Stimulated activated CD8-positive, alpha-beta memory T cell treated with anti-CD3 and anti-CD28 coated beads, Interleukin-12 subunit alpha, Interleukin-12 subunit beta, amount 100 ng/mL, for 1 hour (primary cell): ENCODE measurements around the gene SMAGP.
"Not testable (repeated sequence)": the region's sequence is repeated elsewhere in the genome, so short reads cannot be mapped to it uniquely, and the experiment has no call there.

Experiments
- DNase-seq: peaks from one replicate; pipeline ENCODE4 v3.0.0-alpha.2; 2020; ENCODE audit warnings: low read depth

Gene SMAGP

GRCh38 chr12:51264297-51264696, 5.9 kb downstream of the SMAGP start:
- DNase-seq = no peak

DNA sequence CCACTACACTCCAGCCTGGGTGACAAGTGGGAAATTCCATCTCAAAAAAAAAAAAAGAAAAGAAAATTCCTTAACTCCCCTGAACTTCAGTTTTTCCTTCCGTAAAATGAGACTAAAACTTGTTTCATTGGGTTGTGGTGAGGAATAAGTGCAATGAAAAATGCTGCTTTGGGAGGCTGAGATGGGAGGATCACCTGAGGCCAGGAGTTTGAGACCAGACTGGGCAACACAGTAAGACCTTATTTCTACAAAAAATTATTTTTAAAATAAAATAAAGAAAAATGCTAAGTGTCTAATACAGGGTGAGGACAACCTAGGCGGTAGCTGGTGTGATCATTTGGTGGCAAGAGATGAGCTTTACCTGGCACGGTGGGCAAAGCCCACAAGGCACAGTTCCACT, 6.9 kb downstream of the SMAGP start:
- no peak for DNase-seq

DNA sequence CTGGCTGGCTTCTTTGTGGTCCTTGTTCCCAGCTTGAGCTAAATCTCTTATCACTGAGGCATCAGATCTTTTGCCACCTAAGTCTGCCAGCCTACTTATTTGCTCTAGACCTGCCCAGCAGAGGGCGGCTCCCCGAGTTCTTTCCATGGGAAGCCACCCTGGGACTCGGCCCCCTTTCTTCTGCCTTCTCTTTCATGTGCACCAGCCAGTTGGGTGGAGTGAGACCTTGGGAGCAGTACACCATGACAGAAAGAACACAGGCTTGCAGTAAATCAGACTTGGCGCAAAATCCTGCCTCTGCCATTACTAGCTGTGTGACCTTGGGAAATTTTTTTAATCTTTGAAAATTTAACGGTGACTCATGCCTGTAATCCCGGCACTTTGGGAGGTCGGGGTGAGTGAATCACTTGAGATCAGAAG, 7.4 kb downstream of the SMAGP start:
- DNase-seq = no peak

GRCh38 chr12:51259600-51259999, 10.6 kb downstream of the SMAGP start:
- DNase-seq = not testable (repeated sequence)

DNA sequence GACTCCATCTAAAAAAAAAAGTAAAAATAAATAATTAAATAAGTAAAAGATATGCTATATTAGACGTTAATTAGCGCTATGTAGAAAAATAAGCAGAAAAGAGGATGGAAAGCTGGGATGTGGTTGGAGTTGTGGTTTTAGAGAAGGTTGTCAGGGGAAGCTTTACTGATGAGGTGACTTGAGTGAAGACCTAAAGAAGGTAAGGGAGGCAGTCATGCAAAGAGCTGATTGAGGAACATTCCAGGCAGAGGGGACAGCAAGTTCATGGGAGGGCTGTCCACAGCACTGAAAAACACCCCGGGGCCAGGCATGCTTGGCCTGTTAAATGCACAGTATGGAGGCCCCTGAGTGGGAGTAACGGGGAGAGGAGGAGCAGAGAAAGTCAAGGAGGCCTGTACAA, 15.7 kb downstream of the SMAGP start:
- DNase-seq = no peak

- no peak for DNase-seq
These were observed 16.9 kb downstream of the SMAGP start for GRCh38 chr12:51253276-51253675.

DNA sequence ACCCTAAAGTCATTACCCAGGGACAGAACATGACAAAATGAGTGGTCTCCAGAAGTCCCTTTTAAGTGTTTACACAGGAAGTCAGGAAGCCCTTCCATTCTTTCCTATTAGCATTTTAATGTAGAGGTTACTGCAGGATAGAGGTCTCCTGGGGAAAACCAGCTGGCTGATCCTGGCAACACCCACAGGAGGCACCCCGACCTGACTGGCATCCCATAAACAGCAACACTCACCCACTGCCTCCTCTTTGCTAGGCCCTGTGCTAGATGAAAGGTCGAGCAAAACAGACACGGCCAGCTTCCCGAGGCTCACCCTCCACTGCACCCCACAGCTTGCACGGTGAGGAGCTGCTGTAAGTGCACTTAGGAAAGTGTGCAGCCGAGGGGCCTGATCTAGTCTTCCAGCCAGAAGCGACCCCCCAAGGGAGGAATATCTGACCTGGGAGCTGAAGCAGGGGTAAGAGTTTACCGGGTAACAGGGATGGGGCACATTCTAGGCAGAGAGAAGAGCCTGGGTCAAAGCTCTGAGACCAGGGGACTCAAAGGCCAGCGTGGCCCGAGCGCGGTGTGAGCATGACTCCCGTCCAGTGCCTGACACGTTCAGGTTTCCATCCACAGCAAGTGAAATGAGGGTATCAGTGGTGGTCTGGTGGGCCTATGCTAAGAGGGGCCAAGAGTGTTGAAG, 22.6 kb downstream of the SMAGP start:
- DNase-seq = no peak

GRCh38 chr12:51246254-51246853, 23.9 kb downstream of the SMAGP start:
- no peak for DNase-seq

DNA sequence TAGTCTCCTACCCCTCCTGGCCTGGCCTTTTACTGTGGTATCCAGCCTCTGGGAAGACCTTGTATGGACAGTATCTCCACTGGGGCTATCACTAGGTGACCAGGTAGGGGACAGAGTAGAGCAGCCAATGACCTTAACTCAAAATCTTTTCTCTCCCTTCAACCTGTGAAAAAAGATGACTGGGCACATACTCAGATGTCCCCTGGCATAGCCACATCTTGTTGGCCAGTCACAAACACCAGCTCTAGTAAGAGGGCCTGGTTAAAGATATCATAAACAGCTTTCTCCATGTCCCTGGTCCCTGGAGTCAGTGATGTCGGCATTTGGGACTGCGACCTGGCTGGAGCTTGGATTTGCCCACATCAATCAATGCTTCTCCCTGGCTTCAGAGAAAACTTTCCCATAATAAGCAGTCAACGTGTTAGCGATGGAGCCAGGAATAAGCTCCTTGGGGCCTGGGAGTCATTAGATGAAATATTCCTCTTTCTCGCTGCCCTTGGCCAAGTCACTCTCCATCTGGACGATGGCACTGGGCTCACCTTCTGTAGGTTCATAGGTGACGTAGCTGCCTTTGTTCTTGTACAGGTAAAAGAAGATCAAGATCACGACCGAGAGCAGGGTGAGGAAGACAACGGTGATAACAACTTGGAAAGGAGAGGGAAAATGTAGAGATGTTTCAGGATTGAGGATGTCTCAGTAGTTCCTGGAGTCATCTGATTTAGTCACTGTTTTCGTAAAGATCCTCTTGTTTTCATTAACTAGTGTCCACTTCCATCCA, 24.6 kb downstream of the SMAGP start:
- no peak for DNase-seq

DNA sequence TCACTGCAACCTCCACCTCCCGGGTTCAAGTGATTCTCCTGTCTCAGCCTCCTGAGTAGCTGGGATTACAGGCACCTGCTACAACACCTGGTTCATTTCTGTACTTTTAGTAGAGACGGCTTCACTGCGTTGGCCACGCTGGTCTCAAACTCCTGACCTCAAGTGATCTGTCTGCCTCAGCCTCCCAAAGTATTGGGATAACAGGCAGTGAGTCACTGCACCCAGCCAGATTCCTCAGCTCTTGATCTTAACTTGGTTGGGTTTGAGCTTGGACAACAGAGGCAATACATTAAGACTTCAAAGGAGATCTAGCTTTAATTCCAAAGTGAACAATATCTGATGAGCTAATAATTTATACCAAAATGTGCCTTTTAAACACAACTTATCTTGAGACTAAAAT, 25.9 kb downstream of the SMAGP start:
- no peak for DNase-seq

DNA sequence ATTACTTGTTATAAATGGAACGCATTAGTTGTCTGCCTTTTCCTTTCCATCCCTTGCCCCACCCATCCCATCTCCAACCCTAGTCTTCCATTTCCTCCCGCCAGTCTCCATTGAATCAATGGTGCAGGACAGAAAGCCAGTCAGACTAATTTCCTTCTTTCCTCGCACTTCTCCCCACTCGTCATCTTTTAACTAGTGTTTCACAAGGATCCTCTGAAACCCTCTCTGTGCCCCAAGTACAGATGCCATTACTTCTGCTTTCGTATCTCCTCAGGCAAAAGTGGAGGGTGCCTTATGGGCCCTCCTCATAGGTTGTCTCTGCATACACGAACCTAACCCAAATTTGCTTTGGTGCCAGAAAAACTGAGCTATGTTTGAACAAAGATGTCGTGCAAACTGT, 27.3 kb downstream of the SMAGP start:
- no peak for DNase-seq

DNA sequence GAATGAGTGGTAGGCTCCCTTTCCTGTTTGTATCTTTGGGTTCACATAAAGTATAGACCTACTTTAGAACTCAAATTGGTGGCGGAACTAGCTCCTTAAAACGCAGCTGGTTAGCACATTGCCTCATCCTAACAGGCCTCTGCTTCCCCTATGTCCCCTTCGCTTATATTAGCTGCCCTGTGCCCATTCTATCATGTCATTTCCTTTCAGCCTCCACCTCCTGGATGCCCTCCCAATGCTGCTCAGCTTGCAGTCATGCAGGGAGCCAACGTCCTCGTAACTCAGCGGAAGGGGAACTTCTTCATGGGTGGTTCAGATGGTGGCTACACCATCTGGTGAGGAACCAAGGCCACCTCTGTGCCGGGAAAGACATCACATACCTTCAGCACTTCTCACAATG, 28.1 kb downstream of the SMAGP start:
- no peak for DNase-seq

DNA sequence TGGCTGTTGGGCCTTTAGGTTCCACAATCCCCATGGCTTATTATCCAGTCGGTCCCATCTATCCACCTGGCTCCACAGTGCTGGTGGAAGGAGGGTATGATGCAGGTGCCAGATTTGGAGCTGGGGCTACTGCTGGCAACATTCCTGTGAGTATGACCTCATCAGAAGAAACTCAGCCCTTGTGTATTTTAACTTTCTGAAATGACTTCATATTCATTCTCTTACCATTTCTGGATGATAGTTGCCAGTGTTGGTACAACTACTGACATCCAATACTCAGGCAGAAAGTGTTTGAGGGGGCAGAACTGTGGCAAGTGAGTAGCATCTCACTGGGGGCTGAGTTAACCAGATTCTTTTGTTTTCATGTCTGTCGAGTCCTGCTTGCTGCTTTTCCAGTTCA, 29.2 kb downstream of the SMAGP start:
- DNase-seq = no peak

DNA sequence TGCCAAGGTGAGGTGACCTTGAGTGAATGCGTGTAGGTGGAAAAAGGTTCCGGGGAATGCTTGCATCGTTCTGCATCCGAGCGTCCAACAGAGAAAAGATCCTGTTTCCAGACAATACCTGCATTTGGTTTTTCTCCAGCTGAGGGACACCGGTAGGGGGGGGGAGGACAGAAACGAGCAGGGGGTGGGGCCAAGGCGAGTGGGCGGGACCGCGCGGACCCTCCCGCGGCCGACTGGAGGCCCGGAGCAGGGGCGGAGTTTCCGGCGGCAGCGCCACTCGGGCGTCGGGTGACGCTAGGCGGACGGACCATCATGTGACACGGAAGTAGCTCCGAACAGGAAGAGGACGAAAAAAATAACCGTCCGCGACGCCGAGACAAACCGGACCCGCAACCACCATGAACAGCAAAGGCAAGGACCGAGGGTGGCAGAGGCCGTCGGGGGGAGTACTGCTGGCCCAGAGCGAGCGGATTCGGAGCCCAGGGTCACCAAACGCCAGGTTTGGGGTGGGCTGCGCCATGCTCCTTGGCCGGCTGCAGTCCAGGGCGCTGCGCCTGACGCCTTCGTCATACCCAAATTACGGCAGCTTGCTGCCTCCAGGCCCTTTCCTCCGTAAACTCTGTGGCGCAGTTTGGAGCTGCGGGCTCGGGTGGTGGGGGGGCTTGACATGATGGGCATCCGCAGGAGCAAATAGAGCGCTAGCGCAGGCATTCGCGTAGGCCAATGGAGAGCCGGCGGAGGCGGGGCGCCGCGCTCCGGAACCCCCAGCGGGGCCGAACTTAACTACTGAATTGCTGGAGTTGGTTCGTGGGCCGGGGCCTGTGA, 31.5 kb downstream of the SMAGP start, which contains the start of gene DAZAP2:
Gene DAZAP2 (plus strand): TSS at position 317 of the 825 bp plus-strand sequence. CDS start 82 bp downstream, at position 399.
- DNase-seq = peak; percentile 92

DNA sequence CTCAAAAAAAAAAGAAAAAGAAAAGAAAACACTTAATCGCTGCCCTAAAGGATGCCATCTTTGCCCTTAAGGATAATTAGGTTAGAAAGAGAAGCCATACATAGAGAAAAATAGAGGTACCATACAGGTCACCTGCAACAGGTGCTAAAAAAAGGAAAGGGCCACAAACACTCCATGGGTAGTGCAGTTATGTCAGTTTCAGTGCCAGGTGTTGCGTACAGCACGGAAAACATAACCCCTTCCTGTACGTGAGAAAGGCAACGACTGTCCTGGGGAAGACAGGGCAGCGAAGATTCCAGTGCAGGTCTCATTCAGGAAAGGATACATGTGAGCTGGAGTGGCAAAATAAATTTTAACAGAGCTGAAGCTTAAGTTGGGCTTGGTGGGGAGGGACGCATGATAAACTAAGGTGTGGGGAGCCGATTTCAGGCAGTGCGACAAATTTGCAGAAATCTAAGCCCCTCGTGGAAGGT, 32.1 kb downstream of the SMAGP start:
- DNase-seq = no peak

DNA sequence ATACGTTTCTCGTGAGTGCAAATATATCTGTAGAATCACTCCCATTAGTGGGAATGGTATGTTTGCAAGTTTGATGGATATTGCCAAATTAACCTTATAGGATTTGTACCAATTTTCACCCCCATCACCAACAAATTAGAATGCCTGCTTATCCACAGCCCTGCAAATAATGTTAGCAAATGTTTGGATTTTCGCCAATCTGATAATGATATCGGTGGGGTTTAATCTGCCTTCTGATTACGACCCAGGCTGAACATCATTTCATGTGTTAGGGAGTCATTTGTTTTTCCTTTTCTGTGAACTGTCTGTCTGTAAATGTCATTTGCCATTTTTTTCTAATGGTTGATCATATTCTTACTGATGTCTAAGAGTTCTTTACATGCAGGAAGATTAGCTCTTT, 35.7 kb downstream of the SMAGP start:
- DNase-seq = no peak

DNA sequence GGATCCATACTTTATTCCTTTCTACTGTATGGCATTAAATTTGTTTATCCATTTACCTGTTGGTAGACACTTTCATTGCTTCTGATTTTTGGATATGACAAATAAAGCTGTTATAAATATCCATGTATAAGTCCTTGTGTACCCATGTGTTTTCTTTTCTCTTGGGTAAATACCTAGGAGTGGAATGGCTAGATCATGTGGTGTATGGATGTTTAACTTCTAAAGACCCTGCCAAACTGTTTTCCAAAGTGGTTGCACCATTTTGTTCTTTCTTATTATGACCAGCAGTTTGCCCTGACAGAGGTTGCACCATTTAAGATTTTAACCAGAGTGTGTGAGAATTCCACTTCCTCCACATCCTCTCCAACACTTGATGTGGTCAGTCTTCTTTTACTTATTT, 37.6 kb downstream of the SMAGP start:
- DNase-seq = no peak

DNA sequence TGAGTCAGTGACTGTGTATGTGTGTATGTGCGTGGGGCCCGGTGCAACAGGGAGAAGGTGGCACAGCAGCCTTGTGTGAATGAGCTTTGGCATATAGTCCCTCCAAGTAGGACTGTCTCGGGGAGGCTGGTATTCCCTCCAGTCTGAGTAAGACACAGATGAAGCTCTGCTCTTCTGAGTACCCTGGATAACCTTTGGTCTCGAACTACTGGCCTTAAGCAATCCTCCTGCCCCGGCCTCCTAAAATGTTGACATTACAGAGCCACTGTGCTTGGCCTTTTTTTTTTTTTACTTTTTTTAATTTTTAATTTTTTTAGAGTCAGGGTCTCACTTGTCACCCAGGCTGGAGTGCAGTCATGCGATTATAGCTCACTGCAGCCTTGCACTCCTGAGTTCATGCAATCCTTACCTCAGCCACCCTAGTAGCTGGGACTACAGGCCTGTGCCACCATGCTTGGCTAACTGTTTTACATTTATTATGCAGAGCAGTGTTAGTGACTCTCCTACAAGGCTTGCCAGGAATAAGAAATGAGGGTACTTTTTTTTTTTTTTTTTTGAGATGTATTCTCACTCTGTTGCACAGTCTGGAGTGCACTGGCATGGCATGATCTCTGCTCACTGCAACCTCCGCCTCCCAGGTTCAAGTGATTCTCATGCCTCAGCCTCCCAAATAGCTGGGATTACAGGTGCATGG, 41.0 kb downstream of the SMAGP start:
- no peak for DNase-seq

GRCh38 chr12:51227962-51228361, 42.3 kb downstream of the SMAGP start:
- no peak for DNase-seq

- not testable (repeated sequence) for DNase-seq
These were observed 43.1 kb downstream of the SMAGP start for GRCh38 chr12:51227112-51227511.

- DNase-seq = no peak
These were observed 44.4 kb downstream of the SMAGP start for GRCh38 chr12:51225771-51226170.

DNA sequence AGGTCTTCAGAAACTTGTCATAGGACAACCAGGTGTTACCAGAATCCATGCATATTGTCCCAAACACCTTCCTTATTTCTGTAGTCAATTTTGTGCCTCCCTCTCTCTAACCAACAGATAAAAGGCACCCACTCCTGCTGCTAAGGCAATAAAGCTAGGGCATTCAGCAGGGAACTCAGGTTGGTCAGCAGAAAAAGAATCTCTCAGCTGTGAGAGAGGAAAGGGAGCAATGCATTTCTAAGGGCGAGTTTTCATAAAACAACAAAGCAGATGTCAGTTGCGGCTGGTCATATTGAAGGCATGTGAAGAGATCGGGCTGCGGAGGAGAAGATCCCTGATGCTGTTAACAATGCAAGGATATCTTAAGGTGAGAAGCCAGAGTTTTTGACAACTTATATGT, 45.0 kb downstream of the SMAGP start:
- DNase-seq = no peak
